Gastroesophageal sphincter (tissue), 4 donors: Measurements from ENCODE around the gene EML1. TPM values are rescaled to one million over a fixed set of nuclear protein-coding genes. Genes with fewer than 3 reads are reported as not detected.

ENCODE experiments used
- ATAC-seq: fragments of 150-250 bp; one replicate; pipeline ENCODE4 v1.9.1; 2016; ENCODE audit warnings: mild to moderate bottlenecking, moderate library complexity
- H3K27ac ChIP-seq, 4 donors: fragments of 200-600 bp; sonication (generic) in 3 of 4; 1 replicate in 3 of 4; 2 replicates in 1 of 4; pipeline ENCODE4 v1.5.1; 2016 to 2019
- H3K27me3 ChIP-seq: fragments of 200-600 bp; sonication (generic); one replicate; pipeline ENCODE4 v1.5.1; 2019
- H3K36me3 ChIP-seq, 2 donors: fragments of 200-600 bp; sonication (generic); one replicate each; pipeline ENCODE4 v1.5.1; 2019; ENCODE audit warnings: control low read depth in 1 of 2
- H3K4me1 ChIP-seq, 3 donors: fragments of 200-600 bp; sonication (generic); 1 replicate in 2 of 3; 2 replicates in 1 of 3; pipeline ENCODE4 v1.5.1; 2016 to 2019; ENCODE audit warnings: control low read depth in 2 of 3
- H3K4me3 ChIP-seq, 2 donors: fragments of 200-600 bp; sonication (generic); one replicate each; pipeline ENCODE4 v1.5.1; 2019; ENCODE audit warnings: mild to moderate bottlenecking in 1 of 2, moderate library complexity in 1 of 2
- H3K9me3 ChIP-seq, 3 donors: fragments of 200-600 bp; sonication (generic); one replicate each; pipeline ENCODE4 v1.5.1; 2017 to 2019; ENCODE audit warnings: control low read depth in 2 of 3
- CTCF ChIP-seq, 4 experiments: fragments of 200-600 bp in 2 of 4; fragments of 450-650 bp in 2 of 4; sonication (generic) in 1 of 4; IDR thresholded peaks; one replicate each; pipeline ENCODE4 v1.5.1; 2017 to 2019; ENCODE audit warnings: antibody characterized with exemption in 4 of 4, mild to moderate bottlenecking in 2 of 4, moderate library complexity in 2 of 4
- EP300 ChIP-seq: sonication (generic); formaldehyde crosslinking; IDR thresholded peaks from one replicate; pipeline ENCODE4 v1.6.1; 2017; ENCODE audit warnings: antibody characterized with exemption, mild to moderate bottlenecking
- POLR2A ChIP-seq, 2 donors: fragments of 450-650 bp; IDR thresholded peaks; one replicate each; pipeline ENCODE4 v1.6.1; 2017; ENCODE audit warnings: antibody characterized with exemption in 2 of 2, mild to moderate bottlenecking in 2 of 2, moderate library complexity in 1 of 2
- POLR2AphosphoS5 ChIP-seq: sonication (generic); formaldehyde crosslinking; IDR thresholded peaks from one replicate; pipeline ENCODE4 v1.6.1; 2017; ENCODE audit warnings: antibody characterized with exemption
- WGBS, 2 donors: methylation state at CpG; one replicate each; pipeline ENCODE4 v1.1.5; 2018; ENCODE audit warnings: low coverage in 1 of 2; 5-methylcytosine and 5-hydroxymethylcytosine counted together
- total RNA-seq, 4 donors: library from RNA; depleted of rRNA; stranded (reverse); fragments of >200 nt; gene quantifications; one replicate each; pipeline ENCODE4 v1.1.0, GENCODE V29; 2016

The EML1 gene
- total RNA-seq, 4 donors from 2014 or later = 121 to 206 (median 136) TPM

GRCh38 chr14:99792210-99792535 is 1.0 kb upstream of the EML1 start:
- H3K27me3 ChIP-seq = no peaks in the 10 kb centered on the region
- no peak for ATAC-seq
- no peaks in the 10 kb centered on the region for H3K36me3 ChIP-seq
- no peak for TF ChIP-seq CTCF (IDR thresholded peaks at IDR 0.05)
- no peak for TF ChIP-seq POLR2A (IDR thresholded peaks at IDR 0.05)
- TF ChIP-seq EP300 = no peak
- no peak for TF ChIP-seq POLR2AphosphoS5
- WGBS, 2 donors = 60% methylated on average over 6 of the region's 6 CpGs
- peaks cover 5 to 91% (median 15%) of the 10 kb centered on the region in 3 donors for H3K4me1 ChIP-seq
- no peaks in the 10 kb centered on the region for H3K9me3 ChIP-seq
- H3K27ac ChIP-seq = peak overlapping the region; percentile 87 to 97 (median 96)
- H3K4me3 ChIP-seq = peak overlapping the region in 1 of 2 donors; percentile 71

- Histone ChIP-seq H3K27ac (peak overlapping the region; percentile 87 to 97 (median 96)), H3K9me3 (no peaks in the 10 kb centered on the region), H3K27me3 (no peaks in the 10 kb centered on the region), H3K4me3 (peak overlapping the region; percentile 47 to 71), H3K36me3 (no peaks in the 10 kb centered on the region), H3K4me1 (peaks cover 5 to 88% (median 15%) of the 10 kb centered on the region in 3 donors)
- WGBS, 2 donors = 20 to 61% methylated on average over 2 to 5 of the region's 65 CpGs
- peak; percentile 32 for ATAC-seq
- no peak for TF ChIP-seq EP300
- peak in 1 of 2 donors; percentile 40 for TF ChIP-seq POLR2A (IDR thresholded peaks at IDR 0.05)
Observed at GRCh38 chr14:99792551-99793212, 531 bp upstream of the EML1 start.

- Histone ChIP-seq H3K4me1 (peaks cover 5 to 73% (median 15%) of the 10 kb centered on the region in 3 donors), H3K4me3 (peak overlapping the region; percentile 71 to 81), H3K9me3 (no peaks in the 10 kb centered on the region), H3K36me3 (no peaks in the 10 kb centered on the region), H3K27ac (peak overlapping the region; percentile 64 to 97 (median 96)), H3K27me3 (no peaks in the 10 kb centered on the region)
- no peak for ATAC-seq
- 29 to 31% methylated on average over 4 of the region's 4 CpGs for WGBS, 2 donors
- no peak for TF ChIP-seq EP300
- TF ChIP-seq POLR2AphosphoS5 = no peak
- TF ChIP-seq CTCF (IDR thresholded peaks at IDR 0.05) = no peak
- TF ChIP-seq POLR2A (IDR thresholded peaks at IDR 0.05) = no peak
Observed at GRCh38 chr14:99794151-99794780, 1.1 kb downstream of the EML1 start.

GRCh38 chr14:99795046-99795445 is 1.8 kb downstream of the EML1 start:
- Histone ChIP-seq H3K27me3 (no peaks in the 10 kb centered on the region), H3K27ac (peak overlapping the region in 3 of 4 donors; percentile 45 to 97 (median 96)), H3K9me3 (no peaks in the 10 kb centered on the region), H3K4me3 (no peak overlapping the region), H3K4me1 (peaks cover 5 to 73% (median 15%) of the 10 kb centered on the region in 3 donors), H3K36me3 (no peaks in the 10 kb centered on the region)
- ATAC-seq = no peak
- WGBS, 2 donors = 52 to 73% methylated on average over 3 to 4 of the region's 4 CpGs
- no peak for TF ChIP-seq POLR2A (IDR thresholded peaks at IDR 0.05)
- TF ChIP-seq POLR2AphosphoS5 = no peak
- TF ChIP-seq CTCF (IDR thresholded peaks at IDR 0.05) = no peak
- no peak for TF ChIP-seq EP300

- ATAC-seq = no peak
- Histone ChIP-seq H3K9me3 (no peaks in the 10 kb centered on the region), H3K36me3 (no peaks in the 10 kb centered on the region), H3K27me3 (no peaks in the 10 kb centered on the region), H3K4me3 (no peak overlapping the region), H3K4me1 (peaks cover 5 to 72% (median 15%) of the 10 kb centered on the region in 3 donors), H3K27ac (peak overlapping the region in 1 of 4 donors; percentile 97)
- TF ChIP-seq CTCF (IDR thresholded peaks at IDR 0.05) = no peak
- no peak for TF ChIP-seq EP300
- no peak for TF ChIP-seq POLR2AphosphoS5
- TF ChIP-seq POLR2A (IDR thresholded peaks at IDR 0.05) = no peak
Observed at GRCh38 chr14:99797231-99797630, 4.0 kb downstream of the EML1 start.
